GM23338 (cell line): ENCODE results near the gene TENT4B. TPM values are rescaled to one million over a fixed set of nuclear protein-coding genes. Genes with fewer than 3 reads are reported as not detected.

Experiments used
- ATAC-seq: fragments of 200-7000 bp; cut with Tn5 transposase; 3 replicates; pipeline ENCODE4 v1.9.1; 2020
- DNase-seq: peaks from one replicate; pipeline ENCODE4 v3.0.0-alpha.2; 2015; ENCODE audit warnings: low spot score
- H2AFZ ChIP-seq: fragments of 200-600 bp; sonication (generic); 2 replicates; pipeline ENCODE4 v1.8.0; 2016; ENCODE audit warnings: antibody characterized with exemption, mild to moderate bottlenecking, moderate library complexity
- H3F3A ChIP-seq: fragments of 200-600 bp; sonication (generic); replicated peaks from 2 replicates; pipeline ENCODE4 v1.8.0; 2017; ENCODE audit warnings: antibody characterized with exemption, mixed run types, low read depth
- H3K27ac ChIP-seq: fragments of 200-600 bp; sonication (generic); 2 replicates; pipeline ENCODE4 v1.6.1; 2016; ENCODE audit warnings: low read depth
- H3K27me3 ChIP-seq: fragments of 200-600 bp; sonication (generic); 2 replicates; pipeline ENCODE4 v1.8.0; 2016; ENCODE audit warnings: mild to moderate bottlenecking, mixed run types, moderate library complexity; ENCODE audit not compliant: insufficient read depth
- H3K36me3 ChIP-seq: fragments of 200-600 bp; sonication (generic); 2 replicates; pipeline ENCODE4 v1.8.0; 2016; ENCODE audit warnings: mild to moderate bottlenecking; ENCODE audit not compliant: insufficient read depth
- H3K4me1 ChIP-seq: fragments of 200-600 bp; sonication (generic); 2 replicates; pipeline ENCODE4 v1.8.0; 2016; ENCODE audit warnings: mild to moderate bottlenecking, moderate library complexity; ENCODE audit not compliant: insufficient read depth
- H3K4me2 ChIP-seq: fragments of 200-600 bp; sonication (generic); 2 replicates; pipeline ENCODE4 v1.7.1; 2017; ENCODE audit warnings: mixed run types
- H3K4me3 ChIP-seq: fragments of 200-600 bp; sonication (generic); 2 replicates; pipeline ENCODE4 v1.6.1; 2016; ENCODE audit warnings: mixed run types
- H3K79me2 ChIP-seq: fragments of 200-600 bp; sonication (generic); replicated peaks from 2 replicates; pipeline ENCODE4 v1.8.0; 2017; ENCODE audit warnings: mild to moderate bottlenecking; ENCODE audit not compliant: insufficient read depth
- H3K9me2 ChIP-seq: fragments of 200-600 bp; sonication (generic); 2 replicates; pipeline ENCODE4 v1.8.0; 2017; ENCODE audit not compliant: insufficient read depth
- H4K20me1 ChIP-seq: fragments of 200-600 bp; sonication (generic); replicated peaks from 2 replicates; pipeline ENCODE4 v1.8.0; 2017; ENCODE audit warnings: mild to moderate bottlenecking; ENCODE audit not compliant: insufficient read depth
- H3K27ac Mint-ChIP-seq: 2 replicates; pipeline ENCODE4 v1.8.0; 2020; ENCODE audit warnings: inconsistent platforms, mild to moderate bottlenecking, moderate library complexity, mixed read lengths
- H3K27me3 Mint-ChIP-seq: 3 replicates; pipeline ENCODE4 v1.8.0; 2022; ENCODE audit warnings: low read depth, mild to moderate bottlenecking, moderate library complexity, mixed read lengths, inconsistent platforms; ENCODE audit not compliant: insufficient read depth, poor library complexity
- H3K36me3 Mint-ChIP-seq: 3 replicates; pipeline ENCODE4 v1.8.0; 2021; ENCODE audit warnings: low read depth, mild to moderate bottlenecking, inconsistent platforms, moderate library complexity, mixed read lengths
- H3K4me1 Mint-ChIP-seq: 3 replicates; pipeline ENCODE4 v1.8.0; 2020; ENCODE audit warnings: mild to moderate bottlenecking, inconsistent platforms, mixed read lengths
- H3K4me3 Mint-ChIP-seq: 3 replicates; pipeline ENCODE4 v1.8.0; 2021; ENCODE audit warnings: moderate library complexity, mild to moderate bottlenecking, inconsistent platforms, mixed read lengths
- H3K9me3 Mint-ChIP-seq: 3 replicates; pipeline ENCODE4 v1.8.0; 2020; ENCODE audit warnings: moderate library complexity, mild to moderate bottlenecking, inconsistent platforms, mixed read lengths
- CREB1 ChIP-seq: fragments of 250-450 bp; sonication (Bioruptor Pico); IDR thresholded peaks from 2 replicates; pipeline ENCODE4 v1.5.0; 2020; ENCODE audit warnings: low read depth, mild to moderate bottlenecking, moderate library complexity
- CTCF ChIP-seq, 2 experiments: fragments of 200-600 bp in 1 of 2; sonication (generic) in 1 of 2; conservative IDR thresholded peaks; 2 replicates each; pipeline versions ENCODE4 v1.5.1 to v1.6.1; 2016 to 2017; ENCODE audit warnings: antibody characterized with exemption in 2 of 2, low read depth in 2 of 2, mild to moderate bottlenecking in 2 of 2, moderate library complexity in 1 of 2
- EZH2 ChIP-seq: fragments of 200-600 bp; sonication (generic); IDR thresholded peaks from one replicate; pipeline ENCODE4 v1.8.0; 2017; ENCODE audit warnings: antibody characterized with exemption, mild to moderate bottlenecking, low read depth; ENCODE audit not compliant: unreplicated experiment
- JUNB ChIP-seq: IDR thresholded peaks from one replicate; pipeline ENCODE4 v1.6.1; 2016; ENCODE audit warnings: antibody characterized with exemption; ENCODE audit not compliant: unreplicated experiment
- NANOG ChIP-seq: IDR thresholded peaks from 2 replicates; pipeline ENCODE4 v1.6.1; 2016; ENCODE audit warnings: antibody characterized with exemption, borderline replicate concordance
- REST ChIP-seq: IDR thresholded peaks from one replicate; pipeline ENCODE4 v1.6.1; 2018; ENCODE audit warnings: antibody characterized with exemption; ENCODE audit not compliant: unreplicated experiment
- ZNF114 ChIP-seq: fragments of 250-450 bp; sonication (Bioruptor Pico); IDR thresholded peaks from 2 replicates; pipeline ENCODE4 v1.5.0; 2020; ENCODE audit warnings: mild to moderate bottlenecking, moderate library complexity
- polyA plus RNA-seq: library from polyadenylated mRNA; unstranded; fragments of >200 nt; fragmentation: Nextera tagmentation; extraction: Ambion mirVana; gene quantifications from 2 replicates; pipeline ENCODE4 v1.2.1, GENCODE V29; 2016
- total RNA-seq: library from RNA; depleted of rRNA; stranded (reverse); fragments of >200 nt; shearing (Covaris generic); gene quantifications from 2 replicates; pipeline ENCODE4 v1.2.3, GENCODE V29; 2014

TENT4B gene
- total and polyA plus RNA-seq, 2 experiments from 2014 or later = 17.6 to 21.3 TPM

GRCh38 chr16:50209546-50210265 is 56.6 kb downstream of the TENT4B start:
- no peak overlapping the region for H3K4me3 ChIP-seq
- peaks cover 40% of the 10 kb centered on the region for H3K79me2 ChIP-seq
- ATAC-seq = peak; percentile 71
- peak overlapping the region; percentile 36; the same call in 1 of the 2 replicates for H3K4me2 ChIP-seq
- no peaks in the 10 kb centered on the region for H3K36me3 ChIP-seq
- no peaks in the 10 kb centered on the region for H3K27me3 ChIP-seq
- TF ChIP-seq ZNF114 (CRISPR knock-in tag) (no peak), CREB1 (CRISPR knock-in tag) (no peak)
- H3K27ac Mint-ChIP-seq = peak overlapping the region; percentile 73
- no peaks in the 10 kb centered on the region for H3K9me3 Mint-ChIP-seq
- H3K4me3 Mint-ChIP-seq = no peak overlapping the region; the same call in 2 of the 3 replicates
- H4K20me1 ChIP-seq = peaks cover 20% of the 10 kb centered on the region
- no peak overlapping the region for H2AFZ ChIP-seq
- H3K27me3 Mint-ChIP-seq = no peaks in the 10 kb centered on the region
- H3K27ac ChIP-seq = peak overlapping the region; percentile 59
- H3K36me3 Mint-ChIP-seq = peaks cover 10% of the 10 kb centered on the region; the same call in 2 of the 3 replicates
- no peaks in the 10 kb centered on the region for H3K9me2 ChIP-seq
- no peaks in the 10 kb centered on the region for H3F3A ChIP-seq
- peak; percentile 22 for DNase-seq
- peaks cover 11% of the 10 kb centered on the region for H3K4me1 Mint-ChIP-seq
- peaks cover 4% of the 10 kb centered on the region; the same call in 1 of the 2 replicates for H3K4me1 ChIP-seq

- H3K79me2 ChIP-seq = peaks cover 33% of the 10 kb centered on the region
- TF ChIP-seq JUNB = no peak
- no peak for TF ChIP-seq ZNF114 (CRISPR knock-in tag)
- no peak for TF ChIP-seq EZH2
- no peak for TF ChIP-seq REST
- TF ChIP-seq CTCF (conservative IDR thresholded peaks at IDR 0.05; ENCODE audit: low read depth in 2 of 2) = peak; percentile 73 to 79
- no peak for TF ChIP-seq NANOG
These were observed 57.3 kb downstream of the TENT4B start for GRCh38 chr16:50210266-50211038.

More at GRCh38 chr16:50210266-50211038, 57.3 kb downstream of the TENT4B start:
- peaks cover 13% of the 10 kb centered on the region; the same call in 2 of the 3 replicates for H3K36me3 Mint-ChIP-seq
- H3K4me3 Mint-ChIP-seq = no peak overlapping the region; the same call in 2 of the 3 replicates
- peak overlapping the region; percentile 59; the same call in 1 of the 2 replicates for H3K27ac ChIP-seq
- H3K9me2 ChIP-seq = no peaks in the 10 kb centered on the region
- no peaks in the 10 kb centered on the region for H3K27me3 Mint-ChIP-seq
- ATAC-seq = peak; percentile 98
- H3K4me1 ChIP-seq = peaks cover 4% of the 10 kb centered on the region; the same call in 1 of the 2 replicates
- H3F3A ChIP-seq = no peaks in the 10 kb centered on the region
- no peaks in the 10 kb centered on the region for H3K9me3 Mint-ChIP-seq
- DNase-seq = peak; percentile 88
- peaks cover 11% of the 10 kb centered on the region for H3K4me1 Mint-ChIP-seq
- peaks cover 17% of the 10 kb centered on the region for H4K20me1 ChIP-seq
- H3K4me2 ChIP-seq = peak overlapping the region; percentile 36; the same call in 1 of the 2 replicates
- peak overlapping the region; percentile 73 for H3K27ac Mint-ChIP-seq
- no peaks in the 10 kb centered on the region for H3K27me3 ChIP-seq
- H3K4me3 ChIP-seq = no peak overlapping the region
- no peak overlapping the region for H2AFZ ChIP-seq
- H3K36me3 ChIP-seq = no peaks in the 10 kb centered on the region
